Adipose tissue (tissue), 3 donors: ENCODE measurements around the gene CROCC2. TPM values are rescaled to one million over a fixed set of nuclear protein-coding genes. Genes with fewer than 3 reads are reported as not detected.

Source experiments
- H3K27ac ChIP-seq: one replicate; pipeline ENCODE4 v1.5.1; 2013; ENCODE audit warnings: low read depth, low read length
- WGBS, 3 donors: extraction: QIAGEN DNeasy Blood & Tissue Kit; methylation state at CpG; one replicate each; pipeline ENCODE4 v1.1.7; 2013; 5-methylcytosine and 5-hydroxymethylcytosine counted together
- polyA plus RNA-seq, 3 donors: library from polyadenylated mRNA; stranded (reverse); fragments of 200-250 nt; gene quantifications; one replicate each; pipeline ENCODE4 v1.2.3, GENCODE V29; 2013
- donor health status: healthy with polysubstance abuse.
- donor health status: Bipolar disorder and iron deficiency.
- donor health status: healthy.

CROCC2 gene
- polyA plus RNA-seq, 3 donors, result 0.01 to 1.3 (median 0.02) TPM

DNA sequence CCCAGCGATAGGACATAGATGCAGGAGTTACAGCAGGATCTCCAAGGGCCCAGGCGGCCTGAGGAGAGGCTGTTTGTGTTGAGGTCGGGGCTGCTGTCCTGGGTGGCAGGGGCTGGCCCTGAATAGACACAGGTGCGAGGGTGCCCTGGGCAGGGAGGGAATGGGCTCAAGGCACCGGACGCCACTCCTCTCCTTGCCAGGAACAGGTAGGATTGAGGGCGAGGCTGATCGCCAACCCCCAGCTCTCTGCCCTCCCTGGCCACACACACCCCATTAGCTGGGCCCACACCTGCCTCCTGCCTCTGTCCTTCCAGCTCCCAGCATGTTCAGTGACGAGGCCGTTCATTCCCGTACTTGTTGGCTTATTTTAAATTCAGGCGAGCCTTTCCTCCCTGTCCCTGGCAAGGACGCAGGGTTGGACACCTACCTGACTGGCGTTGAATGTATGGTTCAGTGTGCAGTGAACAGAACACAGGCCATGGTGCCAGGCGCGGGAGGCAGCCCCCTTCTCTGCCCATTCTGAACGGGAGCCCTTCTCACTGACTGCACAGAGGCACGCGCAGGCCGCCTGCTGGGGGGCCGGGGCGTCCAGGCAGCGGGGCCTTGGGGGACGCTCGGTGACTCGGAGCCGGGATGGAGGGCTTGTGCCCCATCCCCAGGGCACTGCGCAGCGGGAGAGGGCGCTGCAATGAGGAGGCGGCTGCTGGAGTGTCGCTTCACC, 51.0 kb downstream of the CROCC2 start:
- no peak overlapping the region for H3K27ac ChIP-seq
- 89 to 93% (median 91%) methylated on average over 29 to 32 of the region's 32 CpGs for WGBS, 3 donors

DNA sequence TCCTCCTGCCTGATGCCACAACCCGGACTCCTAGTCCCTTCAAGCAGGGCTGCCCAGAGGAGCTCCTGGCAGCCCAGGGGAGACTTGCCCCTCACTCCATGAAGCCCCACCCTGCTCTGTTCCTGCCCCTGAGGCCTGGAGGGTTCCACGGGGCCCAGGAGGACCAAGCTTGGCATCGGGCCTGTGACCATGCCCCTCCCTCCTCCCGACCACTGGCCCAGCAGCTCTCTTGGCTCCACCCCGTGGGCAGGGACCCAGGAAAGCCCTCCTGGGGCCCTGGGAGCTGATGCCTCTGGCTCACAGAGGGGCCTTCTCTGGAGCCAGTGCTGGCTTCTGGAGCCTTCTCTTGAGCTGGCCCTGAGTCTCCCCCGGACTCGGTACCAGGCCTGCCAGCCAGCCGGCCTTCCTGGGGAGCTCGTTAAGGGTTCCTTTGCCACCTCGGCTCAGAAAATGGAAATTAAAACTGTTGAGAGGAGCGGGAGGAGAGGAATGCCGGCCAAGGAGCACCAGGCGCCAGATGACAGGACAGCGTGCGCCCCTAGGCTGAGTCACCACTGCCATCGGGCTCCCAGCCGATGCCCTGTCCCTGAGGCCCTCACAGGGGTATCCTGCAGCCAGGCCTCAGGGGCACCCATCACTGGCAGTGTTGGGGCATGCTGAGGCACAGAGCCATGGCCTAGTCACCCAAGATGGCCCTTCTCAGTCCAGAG, 51.7 kb downstream of the CROCC2 start:
- H3K27ac ChIP-seq, result no peak overlapping the region
- WGBS, 3 donors, result 67 to 77% (median 71%) methylated on average over 14 to 17 of the region's 17 CpGs

DNA sequence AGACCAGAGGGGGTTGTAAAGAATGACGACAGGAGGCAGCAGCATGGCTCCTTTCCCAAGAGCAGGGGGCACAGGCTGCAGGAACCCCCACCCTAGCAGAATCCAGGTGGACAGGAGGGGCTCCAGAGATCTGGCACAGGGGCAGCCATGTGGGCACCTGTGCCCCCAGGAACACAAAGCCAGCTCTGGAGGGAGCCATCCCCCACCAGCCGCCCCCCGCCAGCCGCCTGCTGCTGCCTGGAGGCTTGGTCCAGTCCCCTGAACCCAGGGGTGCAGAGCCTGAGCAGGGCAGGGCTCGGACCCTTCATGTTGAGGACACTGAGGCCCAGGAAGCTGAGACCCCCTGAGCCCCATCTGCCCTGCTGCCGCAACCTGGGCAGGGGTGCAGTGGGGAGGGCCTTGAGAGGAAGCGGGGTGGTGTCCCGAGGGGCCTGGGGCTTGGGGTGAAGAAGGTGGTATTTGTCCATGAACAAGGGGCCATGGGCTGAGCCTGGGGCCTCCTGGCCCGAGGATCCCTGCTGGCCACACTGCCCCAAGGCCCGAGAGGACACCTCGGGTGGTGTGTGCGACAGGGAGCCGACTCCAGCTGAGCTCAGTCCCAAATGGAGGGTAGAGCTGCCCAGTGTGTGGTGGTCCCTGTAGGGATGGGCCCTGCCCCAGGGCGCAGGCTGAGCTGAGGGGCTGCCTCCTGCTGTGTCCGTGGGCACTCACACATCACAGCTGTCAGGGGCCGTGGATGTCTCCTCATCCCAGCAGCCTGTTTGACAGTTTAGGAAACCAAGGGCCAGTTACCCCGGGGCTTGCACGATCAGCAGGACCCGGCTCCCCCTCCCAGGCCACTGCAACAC, 52.5 kb downstream of the CROCC2 start:
- no peak overlapping the region for H3K27ac ChIP-seq
- 88 to 96% (median 94%) methylated on average over 19 of the region's 19 CpGs for WGBS, 3 donors

DNA sequence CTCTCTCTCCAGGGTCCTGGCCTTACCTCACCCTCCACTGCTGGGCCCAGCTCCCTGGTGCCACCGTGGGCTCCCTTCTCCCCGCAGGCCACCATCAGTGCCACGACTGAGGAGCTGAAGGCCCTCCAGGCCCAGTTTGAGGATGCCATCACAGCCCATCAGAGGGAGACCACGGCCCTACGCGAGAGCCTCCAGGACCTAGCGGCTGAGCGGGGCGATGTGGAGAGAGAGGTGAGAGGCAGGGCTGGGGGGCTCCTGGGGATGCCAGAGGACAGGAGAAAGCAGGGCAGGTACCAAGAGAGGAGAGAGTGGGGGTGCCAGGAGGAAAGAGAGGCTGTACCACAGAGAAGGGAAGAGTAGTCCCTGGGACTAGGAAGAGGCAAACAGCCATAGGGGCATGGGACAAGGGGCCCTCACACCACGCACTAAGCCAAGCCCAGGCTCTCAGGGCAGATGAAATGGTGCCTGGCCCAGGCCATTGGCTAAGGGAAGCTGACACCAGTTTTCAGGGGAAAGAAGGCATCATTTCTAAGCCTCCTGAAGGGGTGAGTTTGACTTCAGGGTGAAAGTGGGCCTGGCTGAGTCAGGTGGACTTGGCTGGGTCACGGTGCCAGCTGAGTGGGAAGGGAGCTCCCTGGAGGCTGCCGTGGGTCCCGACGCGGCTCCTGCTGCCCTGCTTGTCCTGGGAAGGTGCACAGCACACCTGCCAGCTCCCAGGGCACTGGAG, 53.2 kb downstream of the CROCC2 start:
- no peak overlapping the region for H3K27ac ChIP-seq
- 84 to 88% (median 87%) methylated on average over 14 to 15 of the region's 15 CpGs for WGBS, 3 donors

DNA sequence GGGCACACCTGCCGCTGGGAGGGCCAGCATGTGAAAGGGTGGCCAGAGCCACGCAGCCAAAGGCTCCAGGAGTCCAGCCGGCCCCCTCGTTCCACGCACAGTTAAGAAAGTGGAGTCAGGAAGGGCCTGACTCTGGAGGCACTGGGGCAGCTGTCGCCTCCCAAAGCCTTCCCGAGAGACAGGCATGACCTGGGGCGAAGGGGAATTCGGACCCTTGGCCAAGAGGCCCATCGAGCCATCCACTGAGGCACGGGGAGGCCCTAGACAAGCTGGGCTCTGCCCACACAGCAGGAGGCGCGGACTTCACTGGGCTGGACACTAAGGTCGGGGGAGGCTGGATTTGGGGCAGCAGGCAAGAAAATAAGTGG, 53.8 kb downstream of the CROCC2 start:
- H3K27ac ChIP-seq, result no peak overlapping the region
- 62 to 80% (median 71%) methylated on average over 14 of the region's 14 CpGs for WGBS, 3 donors

DNA sequence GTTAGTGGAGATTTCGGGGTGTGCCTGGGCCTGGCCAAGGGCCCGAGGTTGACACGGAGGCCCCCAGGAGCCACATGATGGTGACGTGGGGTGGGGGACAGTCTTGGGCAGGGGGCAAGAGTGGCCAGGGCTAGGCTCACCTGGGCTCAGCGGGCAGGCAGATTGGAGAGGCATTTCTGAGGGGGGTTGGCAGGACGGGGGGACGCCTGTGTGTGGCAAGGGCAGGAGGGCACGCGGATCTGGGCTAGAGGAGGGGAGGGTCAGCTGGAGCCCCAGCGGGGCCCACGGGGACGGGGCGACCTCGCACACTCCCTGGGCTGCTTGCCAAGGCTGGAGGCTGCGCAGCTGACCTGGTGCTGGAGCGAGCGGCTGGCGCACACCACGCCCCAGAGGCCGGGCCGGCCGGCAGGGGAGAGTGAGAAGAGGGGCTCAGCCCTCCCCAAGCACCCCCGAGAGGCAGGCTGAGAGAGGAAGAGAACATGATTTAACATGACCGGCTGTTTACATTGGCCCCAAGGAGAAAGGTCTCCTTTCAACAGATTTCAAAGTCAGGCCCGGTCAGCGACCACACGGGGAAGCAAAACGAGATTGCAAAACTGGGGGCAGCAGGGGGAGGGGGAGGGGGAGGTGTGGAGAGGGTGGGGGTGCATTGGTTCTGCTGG, 54.3 kb downstream of the CROCC2 start:
- 12 to 15% (median 14%) methylated on average over 28 of the region's 28 CpGs for WGBS, 3 donors
- peak overlapping the region; percentile 33 for H3K27ac ChIP-seq

DNA sequence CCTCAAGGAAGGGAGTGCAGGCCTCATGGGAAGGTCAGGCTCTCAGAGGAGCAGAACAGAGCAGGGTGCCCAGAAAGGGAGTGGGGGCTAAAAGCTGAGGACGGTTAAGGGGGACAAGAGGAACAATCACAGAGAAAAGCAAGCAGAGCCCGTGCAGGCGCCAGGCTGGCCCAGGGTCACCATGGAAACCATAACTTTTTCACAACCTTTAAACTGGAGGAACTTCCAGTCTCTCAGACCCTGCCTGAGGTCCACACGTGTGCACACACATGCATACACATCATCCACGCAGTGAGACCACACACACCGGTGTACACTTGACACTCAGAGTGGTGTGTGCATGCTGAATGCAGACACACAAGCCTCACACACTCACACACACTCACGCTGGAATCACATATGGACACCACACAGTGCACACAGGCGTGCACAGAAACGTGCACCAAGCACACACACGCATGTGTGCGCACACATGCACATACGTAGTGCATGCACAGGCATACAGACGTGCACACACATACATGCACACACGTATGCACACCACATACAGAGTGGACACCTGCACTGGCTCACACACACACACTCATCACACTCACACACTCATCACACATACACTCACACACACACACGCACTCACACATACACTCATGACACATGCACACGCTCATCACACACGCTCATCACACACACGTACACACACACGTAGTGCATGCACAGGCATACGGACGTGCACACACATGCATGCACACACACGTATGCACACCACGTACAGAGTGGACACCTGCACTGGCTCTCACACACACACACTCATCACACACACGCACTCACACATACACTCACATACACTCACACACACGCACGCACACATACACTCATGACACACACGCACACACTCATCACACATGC, 55.1 kb downstream of the CROCC2 start:
- 68 to 73% (median 69%) methylated on average over 27 of the region's 27 CpGs for WGBS, 3 donors
- H3K27ac ChIP-seq, result peak overlapping the region; percentile 36

DNA sequence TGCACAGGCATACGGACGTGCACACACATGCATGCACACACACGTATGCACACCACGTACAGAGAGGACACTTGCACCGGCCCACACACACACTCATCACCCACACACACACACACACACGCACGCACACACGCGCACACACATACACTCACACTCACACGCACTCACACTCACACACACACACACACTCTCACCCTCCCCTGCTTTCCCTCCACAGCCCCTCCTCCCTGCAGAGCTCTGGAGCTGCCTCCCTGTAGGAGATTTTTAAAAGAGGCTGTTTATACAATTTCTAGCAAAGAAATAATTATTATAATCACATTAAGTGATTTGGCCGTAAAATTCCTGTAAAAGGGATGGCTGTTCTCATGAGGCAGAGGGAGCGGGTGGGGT, 55.8 kb downstream of the CROCC2 start:
- 57 to 69% (median 68%) methylated on average over 12 of the region's 12 CpGs for WGBS, 3 donors
- no peak overlapping the region for H3K27ac ChIP-seq

DNA sequence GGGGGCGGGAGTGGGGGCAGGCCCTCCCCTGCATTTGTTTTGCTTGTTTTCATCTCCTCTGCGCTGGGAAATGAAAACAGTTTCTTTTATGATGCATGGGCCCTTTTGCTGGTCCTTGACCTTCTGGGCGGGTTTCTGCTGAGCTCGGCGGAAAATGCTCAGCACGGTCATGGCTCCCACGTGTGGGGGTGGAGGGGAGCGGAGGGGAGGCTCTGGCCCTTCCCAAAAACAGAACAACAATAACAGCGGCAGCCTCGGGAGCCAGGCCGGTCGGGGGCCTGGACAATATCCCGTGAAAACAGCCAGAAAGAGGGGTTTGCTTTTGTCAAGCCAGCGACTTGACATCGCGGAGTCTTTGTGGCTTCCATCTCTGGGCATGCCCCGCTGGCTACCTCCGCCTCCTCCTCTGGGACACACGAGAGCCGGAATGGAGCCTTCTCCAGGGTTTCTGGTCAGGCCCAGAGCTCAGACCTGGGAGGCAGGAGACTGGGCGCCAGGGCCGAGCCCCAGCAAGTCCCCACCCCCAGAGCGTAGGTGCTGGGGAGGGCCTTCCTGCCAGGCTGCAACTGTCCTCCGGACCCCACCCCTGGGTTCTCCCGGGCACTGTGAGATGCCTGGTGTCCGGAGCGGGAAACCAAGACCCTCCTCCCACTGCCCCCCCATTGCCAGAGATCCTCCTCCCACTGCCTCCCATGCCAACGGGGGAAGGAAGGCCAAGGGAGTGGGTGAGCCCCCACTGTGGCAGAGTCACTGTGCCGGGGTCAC, 56.3 kb downstream of the CROCC2 start:
- 45 to 64% (median 54%) methylated on average over 29 of the region's 29 CpGs for WGBS, 3 donors
- H3K27ac ChIP-seq, result no peak overlapping the region

DNA sequence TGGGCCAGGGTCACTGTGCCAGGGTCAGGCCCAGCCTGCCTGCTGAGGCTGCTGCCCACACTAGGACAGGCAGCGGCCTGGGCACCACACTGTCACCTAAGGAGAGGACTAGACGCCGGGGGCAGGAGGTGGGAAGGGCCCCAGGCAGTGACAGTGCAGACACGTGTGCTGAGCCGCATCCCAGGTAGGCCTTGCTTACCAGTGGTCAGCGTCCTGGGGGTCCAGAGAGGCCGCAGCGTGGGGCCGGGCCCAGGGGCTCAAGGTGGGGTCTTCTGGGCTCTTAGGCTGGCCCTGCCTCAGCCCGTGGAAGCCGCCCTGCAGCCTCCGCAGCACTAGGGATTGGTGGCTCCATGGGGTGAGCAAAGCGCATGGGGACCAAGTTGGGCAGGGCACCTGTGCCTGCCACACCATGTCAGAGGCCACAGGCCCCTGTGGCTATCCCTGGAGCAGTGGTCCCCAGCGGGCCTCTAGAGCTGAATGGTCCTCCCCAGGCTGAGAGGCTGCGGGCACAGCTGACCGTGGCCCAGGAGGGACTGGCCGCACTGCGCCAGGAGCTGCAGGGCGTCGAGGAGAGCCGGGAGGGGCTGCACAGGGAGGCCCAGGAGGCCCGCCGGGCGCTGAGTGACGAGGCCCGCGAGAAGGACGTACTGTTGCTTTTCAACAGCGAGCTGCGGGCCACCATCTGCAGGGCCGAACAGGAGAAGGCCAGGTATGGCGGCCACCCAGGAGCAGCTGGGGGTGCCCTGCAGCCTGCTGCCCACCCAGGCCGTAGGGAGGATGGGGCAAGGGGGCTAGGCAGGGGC, 57.1 kb downstream of the CROCC2 start:
- H3K27ac ChIP-seq, result no peak overlapping the region
- WGBS, 3 donors, result 93 to 97% (median 94%) methylated on average over 25 to 33 of the region's 33 CpGs

DNA sequence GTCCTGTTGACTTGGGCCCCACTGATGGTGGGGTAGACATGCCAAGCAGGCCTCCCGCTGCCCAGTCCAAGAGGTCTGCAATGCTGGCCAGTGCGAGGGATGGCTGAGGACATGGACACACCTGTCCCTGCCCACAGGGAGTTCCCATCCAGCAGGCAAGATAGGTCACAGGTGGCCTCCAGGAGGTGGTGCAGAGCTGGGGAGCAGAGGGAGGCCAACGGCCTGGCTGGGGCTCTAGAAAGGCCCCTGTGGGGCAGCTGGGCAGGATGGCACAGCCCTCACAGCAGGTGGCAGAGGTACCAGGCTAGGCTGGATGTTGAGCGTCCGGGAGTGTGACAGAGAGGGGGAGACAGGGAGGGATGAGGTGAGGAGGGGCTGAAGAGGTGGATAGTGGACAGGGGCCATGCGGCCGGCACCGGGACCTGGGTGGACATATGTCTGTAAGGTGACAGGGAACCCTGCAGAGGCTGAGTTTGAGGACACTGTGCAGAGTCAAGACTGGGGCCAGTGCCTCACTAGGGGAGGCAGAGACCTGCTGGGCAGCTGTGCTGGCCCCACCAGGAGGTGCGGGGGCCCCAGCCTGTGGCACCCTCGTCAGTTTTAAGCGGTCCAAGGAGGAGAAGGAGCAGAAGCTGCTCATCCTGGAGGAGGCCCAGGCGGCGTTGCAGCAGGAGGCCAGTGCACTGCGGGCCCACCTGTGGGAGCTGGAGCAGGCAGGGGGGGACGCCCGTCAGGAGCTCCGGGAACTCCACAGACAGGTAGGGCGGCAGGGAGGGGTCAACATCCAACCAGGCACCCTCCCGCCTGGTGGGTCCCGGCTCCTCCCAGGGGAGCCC, 58.0 kb downstream of the CROCC2 start:
- 92 to 95% (median 93%) methylated on average over 19 to 20 of the region's 20 CpGs for WGBS, 3 donors
- H3K27ac ChIP-seq, result no peak overlapping the region

DNA sequence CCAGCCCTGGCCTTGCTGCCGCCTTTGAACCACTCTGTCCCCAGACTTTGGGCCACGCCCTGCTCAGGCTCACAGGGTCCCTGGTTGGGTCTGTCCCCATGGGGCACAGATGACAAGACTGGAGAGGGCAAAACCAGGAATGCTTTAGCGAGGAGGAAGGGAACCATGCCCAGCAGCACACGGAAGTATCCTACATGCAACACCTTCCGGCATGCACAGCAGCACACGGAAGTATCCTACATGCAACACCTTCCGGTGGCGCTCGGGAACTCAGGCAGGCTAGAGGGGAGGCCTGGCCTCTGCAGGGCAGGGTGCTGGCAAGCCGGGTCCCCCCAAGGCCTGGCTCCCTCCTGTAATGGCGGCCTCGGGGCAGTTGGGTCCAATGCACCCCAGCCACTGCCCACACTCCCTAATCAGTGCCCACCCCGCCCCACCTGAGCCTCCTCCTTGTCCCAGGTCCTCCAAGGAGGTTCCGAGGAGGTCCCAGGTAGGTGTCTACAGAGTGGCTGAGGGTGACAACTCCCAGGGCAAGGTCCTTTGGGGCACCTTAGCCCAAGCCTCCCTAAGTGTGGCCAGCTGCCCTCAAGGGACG, 58.7 kb downstream of the CROCC2 start:
- 89 to 95% (median 92%) methylated on average over 13 to 15 of the region's 15 CpGs for WGBS, 3 donors
- H3K27ac ChIP-seq, result no peak overlapping the region

DNA sequence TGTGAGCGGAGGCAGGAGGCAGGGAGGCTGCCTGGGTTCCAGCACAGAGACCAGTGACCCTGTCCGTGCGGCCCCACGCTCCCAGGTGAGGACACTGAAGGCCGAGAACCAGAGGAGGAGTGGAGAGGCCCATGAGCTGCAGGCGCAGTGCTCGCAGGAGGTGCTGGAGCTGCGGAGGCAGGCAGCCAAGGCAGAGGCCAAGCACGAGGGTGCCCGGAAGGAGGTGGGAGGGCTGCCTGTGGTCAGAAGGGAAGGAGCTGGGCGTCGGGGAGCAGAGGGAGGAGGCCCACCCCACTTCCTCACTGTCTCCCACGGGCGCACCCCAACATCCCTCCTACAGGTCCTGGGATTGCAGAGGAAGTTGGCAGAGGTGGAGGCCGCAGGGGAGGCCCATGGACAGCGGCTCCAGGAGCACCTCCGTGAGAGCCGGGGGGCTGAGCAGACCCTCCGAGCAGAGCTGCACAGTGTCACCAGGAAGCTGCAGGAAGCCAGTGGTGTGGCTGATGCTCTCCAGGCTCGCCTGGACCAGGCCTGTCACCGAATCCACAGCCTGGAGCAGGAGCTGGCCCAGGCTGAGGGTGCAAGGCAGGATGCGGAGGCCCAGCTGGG, 59.3 kb downstream of the CROCC2 start:
- 46 to 89% (median 63%) methylated on average over 19 to 22 of the region's 22 CpGs for WGBS, 3 donors
- no peak overlapping the region for H3K27ac ChIP-seq

DNA sequence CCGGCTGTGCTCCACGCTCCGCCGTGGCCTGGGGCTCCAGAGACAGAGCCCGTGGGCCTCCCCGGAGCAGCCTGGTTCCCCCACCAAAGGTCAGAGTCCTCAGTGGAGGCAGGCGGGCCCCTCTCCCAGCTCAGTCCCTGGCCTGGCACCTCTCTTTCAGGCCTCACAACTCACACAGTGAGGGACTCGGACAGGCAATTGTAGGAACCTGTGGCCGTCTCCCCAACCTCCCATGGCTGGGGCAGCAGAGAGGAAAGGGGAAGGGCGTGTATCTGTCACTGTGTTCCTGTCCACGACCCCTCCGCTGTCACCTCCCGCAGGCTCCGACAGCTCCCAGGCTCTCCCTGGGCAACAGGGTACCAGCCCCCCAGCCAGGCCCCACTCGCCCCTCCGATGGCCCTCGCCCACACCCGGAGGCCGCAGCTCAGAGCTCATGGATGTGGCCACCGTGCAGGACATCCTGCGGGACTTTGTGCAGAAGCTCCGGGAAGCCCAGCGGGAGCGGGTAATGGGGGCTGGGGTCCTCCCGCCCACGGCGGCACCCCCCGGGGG, 59.8 kb downstream of the CROCC2 start:
- 84 to 87% (median 84%) methylated on average over 25 to 28 of the region's 28 CpGs for WGBS, 3 donors
- H3K27ac ChIP-seq, result no peak overlapping the region
